GM10266 (cell line): ENCODE data around the gene LSM10.

ENCODE experiments used
- DNase-seq: peaks from one replicate; pipeline ENCODE4 v3.0.0; 2012; ENCODE audit errors: extremely low spot score
- CTCF ChIP-seq: IDR thresholded peaks from 2 replicates; pipeline ENCODE4 v1.5.1; 2012; ENCODE audit warnings: mild to moderate bottlenecking, low read depth; ENCODE audit not compliant: control insufficient read depth, insufficient read depth; ENCODE audit errors: missing control alignments

Gene LSM10

GRCh38 chr1:36384542-36385409 is 12.9 kb downstream of the LSM10 start:
- no peak for DNase-seq
- no peak for TF ChIP-seq CTCF

GRCh38 chr1:36383240-36383639 is 14.5 kb downstream of the LSM10 start:
- DNase-seq, result no peak
- no peak for TF ChIP-seq CTCF

- no peak for TF ChIP-seq CTCF
- DNase-seq, result no peak
These were observed 15.0 kb downstream of the LSM10 start for GRCh38 chr1:36382669-36383068.

GRCh38 chr1:36382231-36382630 is 15.5 kb downstream of the LSM10 start:
- DNase-seq, result no peak
- TF ChIP-seq CTCF, result no peak

- no peak for DNase-seq
- no peak for TF ChIP-seq CTCF
These were observed 16.3 kb downstream of the LSM10 start for GRCh38 chr1:36381405-36381804.

GRCh38 chr1:36380782-36381181 is 16.9 kb downstream of the LSM10 start:
- no peak for DNase-seq
- no peak for TF ChIP-seq CTCF

- TF ChIP-seq CTCF, result no peak
- DNase-seq, result no peak
These were observed 17.5 kb downstream of the LSM10 start for GRCh38 chr1:36380143-36380619.
